ENCODE results near the gene C11orf58.

The C11orf58 gene

GRCh38 chr11:16786131-16786530, 47.7 kb downstream of the C11orf58 start:
- no peak for FAIRE-seq

GRCh38 chr11:16787035-16787742, 48.7 kb downstream of the C11orf58 start:
- no peak for FAIRE-seq

GRCh38 chr11:16788141-16789062, 50.0 kb downstream of the C11orf58 start:
- peak; percentile 95 for FAIRE-seq

GRCh38 chr11:16789063-16789420, 50.6 kb downstream of the C11orf58 start:
- FAIRE-seq, result no peak

GRCh38 chr11:16789560-16790485, 51.4 kb downstream of the C11orf58 start:
- no peak for FAIRE-seq

GRCh38 chr11:16790486-16791190, 52.2 kb downstream of the C11orf58 start:
- FAIRE-seq, result no peak

- no peak for FAIRE-seq
Observed at GRCh38 chr11:16791191-16791961, 52.9 kb downstream of the C11orf58 start.

GRCh38 chr11:16792426-16792825, 54.0 kb downstream of the C11orf58 start:
- FAIRE-seq, result no peak

GRCh38 chr11:16793009-16793408, 54.6 kb downstream of the C11orf58 start:
- no peak for FAIRE-seq

- no peak for FAIRE-seq
Observed at GRCh38 chr11:16793511-16793910, 55.1 kb downstream of the C11orf58 start.

- FAIRE-seq, result no peak
Observed at GRCh38 chr11:16794047-16794818, 55.8 kb downstream of the C11orf58 start.

- FAIRE-seq, result no peak
Observed at GRCh38 chr11:16795146-16795545, 56.7 kb downstream of the C11orf58 start.

- no peak for FAIRE-seq
Observed at GRCh38 chr11:16796311-16796710, 57.9 kb downstream of the C11orf58 start.

- no peak for FAIRE-seq
Observed at GRCh38 chr11:16797776-16798175, 59.3 kb downstream of the C11orf58 start.

GRCh38 chr11:16799221-16799620, 60.8 kb downstream of the C11orf58 start:
- FAIRE-seq, result no peak

- no peak for FAIRE-seq
Observed at GRCh38 chr11:16799890-16800289, 61.4 kb downstream of the C11orf58 start.

GRCh38 chr11:16800382-16800781, 61.9 kb downstream of the C11orf58 start:
- no peak for FAIRE-seq

GRCh38 chr11:16801288-16801980, 63.0 kb downstream of the C11orf58 start:
- FAIRE-seq, result no peak

- no peak for FAIRE-seq
Observed at GRCh38 chr11:16804104-16804947, 65.9 kb downstream of the C11orf58 start.

All from islet of Langerhans (tissue), 1 donor.